OCI-LY3 (cell line): Measurements from ENCODE around the gene PTPRJ.

Experiments used
- CTCF ChIP-seq: fragments of 200-600, 300-600 bp; sonication (generic); IDR thresholded peaks from 2 replicates; pipeline ENCODE4 v1.5.1; 2014; ENCODE audit warnings: antibody characterized with exemption, low read length, low read depth
- EZH2phosphoT487 ChIP-seq: fragments of 200-600 bp; shearing (Covaris generic); IDR thresholded peaks from 2 replicates; pipeline ENCODE4 v1.6.1; 2018; ENCODE audit warnings: antibody characterized with exemption, mixed run types, low read depth

- TF ChIP-seq CTCF (no peak), EZH2phosphoT487 (no peak)
Observed at GRCh38 chr11:48044577-48044976, 64.2 kb downstream of the PTPRJ start.
